Stomach (tissue), 4 donors: ENCODE data around the gene KDM2B.

Experiments used
- CTCF ChIP-seq, 7 experiments: fragments of 450-650 bp in 4 of 7; fragments of 200-600 bp in 3 of 7; sonication (generic) in 3 of 7; IDR thresholded peaks; one replicate each; pipeline ENCODE4 v1.5.1; 2016 to 2019; ENCODE audit warnings: antibody characterized with exemption in 7 of 7, control low read depth in 2 of 7, mild to moderate bottlenecking in 1 of 7
- EP300 ChIP-seq: sonication (generic); formaldehyde crosslinking; IDR thresholded peaks from one replicate; pipeline ENCODE4 v1.6.1; 2017; ENCODE audit warnings: antibody characterized with exemption
- POLR2A ChIP-seq, 4 donors: fragments of 450-650 bp; IDR thresholded peaks; one replicate each; pipeline ENCODE4 v1.6.1; 2016; ENCODE audit warnings: antibody characterized with exemption in 4 of 4, control low read depth in 2 of 4, mild to moderate bottlenecking in 1 of 4, moderate library complexity in 1 of 4
- POLR2AphosphoS5 ChIP-seq, 3 donors: sonication (generic); formaldehyde crosslinking; IDR thresholded peaks; one replicate each; pipeline ENCODE4 v1.6.1; 2016; ENCODE audit warnings: antibody characterized with exemption in 3 of 3

- TF ChIP-seq EP300 (no peak), POLR2A (IDR thresholded peaks at IDR 0.05) (no peak), CTCF (IDR thresholded peaks at IDR 0.05) (no peak), POLR2AphosphoS5 (IDR thresholded peaks at IDR 0.05) (no peak)
Measured at GRCh38 chr12:121514184-121514742, 66.6 kb downstream of the KDM2B start.
